ENCODE results near the gene CCDC7. TPM values are rescaled to one million over a fixed set of nuclear protein-coding genes. Genes with fewer than 3 reads are reported as not detected.

CCDC7 gene
- total RNA-seq, 3 donors from 2014 or later: 11.2 to 36.5 (median 14.2) TPM

GRCh38 chr10:32882076-32882475, 436.1 kb downstream of the CCDC7 start:
- DNase-seq: no peak

GRCh38 chr10:32887481-32887880, 441.5 kb downstream of the CCDC7 start:
- Histone ChIP-seq H3K4me3 (no peak overlapping the region), H3K9me3 (no peaks in the 10 kb centered on the region), H3K36me3 (ENCODE audit: low read depth) (no peaks in the 10 kb centered on the region), H3K4me1 (ENCODE audit: low read depth) (no peaks in the 10 kb centered on the region)
- DNase-seq (no peak), ATAC-seq (no peak)
- intact Hi-C loops (cut with DNase I, micrococcal nuclease): no loop called here
- TF ChIP-seq CTCF (IDR thresholded peaks at IDR 0.05): no peak

More at GRCh38 chr10:32882076-32882475, 436.1 kb downstream of the CCDC7 start:
- intact Hi-C loops (cut with DNase I, micrococcal nuclease): no loop called here
- no peak for TF ChIP-seq CTCF (IDR thresholded peaks at IDR 0.05)
- Histone ChIP-seq H3K9me3 (no peaks in the 10 kb centered on the region), H3K36me3 (ENCODE audit: low read depth) (no peaks in the 10 kb centered on the region), H3K4me1 (ENCODE audit: low read depth) (no peaks in the 10 kb centered on the region), H3K4me3 (no peak overlapping the region)
- ATAC-seq: no peak

- Histone ChIP-seq H3K4me1 (ENCODE audit: low read depth) (no peaks in the 10 kb centered on the region), H3K9me3 (no peaks in the 10 kb centered on the region), H3K4me3 (no peak overlapping the region), H3K36me3 (ENCODE audit: low read depth) (no peaks in the 10 kb centered on the region)
- intact Hi-C loops (cut with DNase I, micrococcal nuclease): no loop called here
- DNase-seq: no peak
- no peak for TF ChIP-seq CTCF (IDR thresholded peaks at IDR 0.05)
- ATAC-seq: no peak
These were observed 442.4 kb downstream of the CCDC7 start for GRCh38 chr10:32888161-32888927.

- H3K4me1 ChIP-seq (ENCODE audit: low read depth): no peaks in the 10 kb centered on the region
- TF ChIP-seq CTCF (IDR thresholded peaks at IDR 0.05): no peak
- H3K9me3 ChIP-seq: no peaks in the 10 kb centered on the region
- DNase-seq (no peak), ATAC-seq (no peak)
- intact Hi-C loops (cut with DNase I, micrococcal nuclease): no loop called here
- no peak overlapping the region for H3K4me3 ChIP-seq
- H3K36me3 ChIP-seq (ENCODE audit: low read depth): no peaks in the 10 kb centered on the region
These were observed 443.8 kb downstream of the CCDC7 start for GRCh38 chr10:32889631-32890212.

- TF ChIP-seq CTCF (IDR thresholded peaks at IDR 0.05): no peak
- H3K4me1 ChIP-seq (ENCODE audit: low read depth): no peaks in the 10 kb centered on the region
These were observed 444.5 kb downstream of the CCDC7 start for GRCh38 chr10:32890444-32890843.

More at GRCh38 chr10:32890444-32890843, 444.5 kb downstream of the CCDC7 start:
- Histone ChIP-seq H3K9me3 (no peaks in the 10 kb centered on the region), H3K4me3 (no peak overlapping the region), H3K36me3 (ENCODE audit: low read depth) (no peaks in the 10 kb centered on the region)
- DNase-seq (no peak), ATAC-seq (no peak)
- intact Hi-C loops (cut with DNase I, micrococcal nuclease): no loop called here
